Breast epithelium (tissue), 4 donors: ENCODE data around the gene KDM4B. TPM values are rescaled to one million over a fixed set of nuclear protein-coding genes. Genes with fewer than 3 reads are reported as not detected.

ENCODE experiments used
- DNase-seq, 2 donors: peaks; one replicate each; pipeline ENCODE4 v3.0.0-alpha.2; 2019; ENCODE audit warnings: low spot score in 2 of 2
- H3K27ac ChIP-seq, 2 donors: fragments of 200-600 bp; sonication (generic) in 1 of 2; one replicate each; pipeline ENCODE4 v1.5.1; 2016 to 2019; ENCODE audit warnings: mild to moderate bottlenecking in 1 of 2
- H3K27me3 ChIP-seq, 2 donors: fragments of 200-600 bp; sonication (generic) in 1 of 2; one replicate each; pipeline versions ENCODE4 v1.5.1 to v1.6.0; 2017 to 2019; ENCODE audit warnings: control low read depth in 1 of 2, mild to moderate bottlenecking in 1 of 2
- H3K36me3 ChIP-seq: fragments of 200-600 bp; one replicate; pipeline ENCODE4 v1.5.1; 2019
- H3K4me1 ChIP-seq, 2 donors: fragments of 200-600 bp; sonication (generic); one replicate each; pipeline ENCODE4 v1.5.1; 2016 to 2019; ENCODE audit warnings: control low read depth in 1 of 2
- H3K4me3 ChIP-seq, 3 donors: fragments of 200-600 bp; sonication (generic); 1 replicate in 2 of 3; 2 replicates in 1 of 3; pipeline ENCODE4 v1.5.1; 2016 to 2019; ENCODE audit warnings: mild to moderate bottlenecking in 3 of 3, moderate library complexity in 2 of 3
- H3K9me3 ChIP-seq, 2 donors: fragments of 200-600 bp; sonication (generic) in 1 of 2; one replicate each; pipeline ENCODE4 v1.5.1; 2016 to 2019; ENCODE audit warnings: control low read depth in 1 of 2
- CTCF ChIP-seq, 3 donors: fragments of 450-650 bp; IDR thresholded peaks; one replicate each; pipeline ENCODE4 v1.5.1; 2016 to 2017; ENCODE audit warnings: antibody characterized with exemption in 3 of 3, mild to moderate bottlenecking in 3 of 3, moderate library complexity in 3 of 3
- POLR2A ChIP-seq: fragments of 450-650 bp; IDR thresholded peaks from one replicate; pipeline ENCODE4 v1.6.1; 2016; ENCODE audit warnings: antibody characterized with exemption, mild to moderate bottlenecking, moderate library complexity
- POLR2AphosphoS5 ChIP-seq, 3 donors: sonication (generic); formaldehyde crosslinking; IDR thresholded peaks; one replicate each; pipeline ENCODE4 v1.6.1; 2017; ENCODE audit warnings: antibody characterized with exemption in 3 of 3
- intact Hi-C: fragments of 100-400 bp; cut with DNase I; formaldehyde crosslinking; loops from one replicate; pipeline ENCODE4 v1.15.1; 2023; ENCODE audit warnings: low total_unique reads
- total RNA-seq, 3 donors: library from RNA; depleted of rRNA; stranded (reverse); fragments of >200 nt; gene quantifications; one replicate each; pipeline ENCODE4 v1.1.0, GENCODE V29; 2016

Gene KDM4B
- total RNA-seq, 3 donors from 2014 or later: 25.0 to 55.3 (median 40.3) TPM

GRCh38 chr19:5137571-5138124 lies 168.7 kb downstream of the KDM4B start:
- H3K36me3 ChIP-seq: peaks cover 11% of the 10 kb centered on the region
- H3K27me3 ChIP-seq: no peaks in the 10 kb centered on the region
- no peak for TF ChIP-seq POLR2AphosphoS5 (IDR thresholded peaks at IDR 0.05)
- no peak for TF ChIP-seq CTCF (IDR thresholded peaks at IDR 0.05)
- TF ChIP-seq POLR2A: no peak
- H3K4me3 ChIP-seq: no peak overlapping the region
- intact Hi-C loops: no loop called here
- H3K27ac ChIP-seq: peak overlapping the region in 1 of 2 donors; percentile 19
- no peak for DNase-seq
- no peaks in the 10 kb centered on the region for H3K4me1 ChIP-seq
- H3K9me3 ChIP-seq: no peaks in the 10 kb centered on the region

GRCh38 chr19:5138606-5139582 lies 170.0 kb downstream of the KDM4B start:
- Histone ChIP-seq H3K27me3 (no peaks in the 10 kb centered on the region), H3K4me3 (no peak overlapping the region), H3K9me3 (no peaks in the 10 kb centered on the region), H3K4me1 (no peaks in the 10 kb centered on the region), H3K36me3 (peaks cover 11% of the 10 kb centered on the region), H3K27ac (no peak overlapping the region)
- no peak for DNase-seq
- no peak for TF ChIP-seq POLR2AphosphoS5 (IDR thresholded peaks at IDR 0.05)
- intact Hi-C loops: no loop called here

- Histone ChIP-seq H3K27me3 (no peaks in the 10 kb centered on the region), H3K4me1 (no peaks in the 10 kb centered on the region), H3K36me3 (peaks cover 7% of the 10 kb centered on the region), H3K9me3 (no peaks in the 10 kb centered on the region), H3K27ac (no peak overlapping the region), H3K4me3 (no peak overlapping the region)
- no peak for DNase-seq
- intact Hi-C loops: no loop called here
- TF ChIP-seq CTCF (IDR thresholded peaks at IDR 0.05) (no peak), POLR2AphosphoS5 (IDR thresholded peaks at IDR 0.05) (no peak), POLR2A (no peak)
Measured at GRCh38 chr19:5139583-5140325, 170.8 kb downstream of the KDM4B start.

- no peak overlapping the region for H3K4me3 ChIP-seq
- no peaks in the 10 kb centered on the region for H3K4me1 ChIP-seq
- H3K27me3 ChIP-seq: no peaks in the 10 kb centered on the region
- no peaks in the 10 kb centered on the region for H3K36me3 ChIP-seq
- H3K27ac ChIP-seq: no peak overlapping the region
- no peak for DNase-seq
- no peaks in the 10 kb centered on the region for H3K9me3 ChIP-seq
- TF ChIP-seq CTCF (IDR thresholded peaks at IDR 0.05) (no peak), POLR2AphosphoS5 (IDR thresholded peaks at IDR 0.05) (no peak), POLR2A (no peak)
- intact Hi-C loops: no loop called here
Measured at GRCh38 chr19:5141129-5141849, 172.4 kb downstream of the KDM4B start.
